Thyroid gland (tissue), 4 donors: ENCODE results near the gene PCDHGA2. TPM values are rescaled to one million over a fixed set of nuclear protein-coding genes. Genes with fewer than 3 reads are reported as not detected.
A peak's percentile ranks its signal among the peaks of the same experiment; 100 is the strongest.
"Not testable (repeated sequence)": the region's sequence is repeated elsewhere in the genome, so short reads cannot be mapped to it uniquely, and the experiment has no call there.

Experiments used
- DNase-seq, 2 donors: peaks; one replicate each; pipeline ENCODE4 v3.0.0-alpha.2; 2019
- H3K27ac ChIP-seq, 3 donors: fragments of 200-600 bp; sonication (generic); 1 replicate in 2 of 3; 2 replicates in 1 of 3; pipeline ENCODE4 v1.5.1; 2016 to 2019; ENCODE audit warnings: mild to moderate bottlenecking in 1 of 3, moderate library complexity in 1 of 3
- H3K27me3 ChIP-seq: fragments of 200-600 bp; sonication (generic); one replicate; pipeline ENCODE4 v1.5.1; 2019
- H3K36me3 ChIP-seq, 2 donors: fragments of 200-600 bp; sonication (generic); one replicate each; pipeline ENCODE4 v1.5.1; 2016 to 2019
- H3K4me1 ChIP-seq, 2 donors: fragments of 200-600 bp; sonication (generic); one replicate each; pipeline ENCODE4 v1.5.1; 2017 to 2019
- H3K4me3 ChIP-seq, 3 donors: fragments of 200-600 bp; sonication (generic); replicated peaks in 1 of 3; 1 replicate in 2 of 3; 2 replicates in 1 of 3; pipeline ENCODE4 v1.5.1; 2016; ENCODE audit warnings: mild to moderate bottlenecking in 1 of 3
- H3K9me3 ChIP-seq: fragments of 200-600 bp; sonication (generic); one replicate; pipeline ENCODE4 v1.5.1; 2017
- CTCF ChIP-seq, 6 experiments: fragments of 200-600 bp in 3 of 6; fragments of 450-650 bp in 3 of 6; sonication (generic) in 3 of 6; IDR thresholded peaks; one replicate each; pipeline ENCODE4 v1.5.1; 2016 to 2019; ENCODE audit warnings: antibody characterized with exemption in 6 of 6, mild to moderate bottlenecking in 2 of 6, inconsistent platforms in 1 of 6, moderate library complexity in 1 of 6
- POLR2A ChIP-seq, 2 donors: fragments of 450-650 bp; IDR thresholded peaks; one replicate each; pipeline ENCODE4 v1.6.1; 2017; ENCODE audit warnings: antibody characterized with exemption in 2 of 2, mild to moderate bottlenecking in 2 of 2, moderate library complexity in 1 of 2
- WGBS, 2 donors: methylation state at CpG; one replicate each; pipeline ENCODE4 v1.1.5; 2017; 5-methylcytosine and 5-hydroxymethylcytosine counted together
- intact Hi-C: fragments of 100-400 bp; cut with DNase I; formaldehyde crosslinking; loops from one replicate; pipeline ENCODE4 v1.15.1; 2023
- total RNA-seq, 4 donors: library from RNA; depleted of rRNA; stranded (reverse); fragments of >200 nt; gene quantifications; one replicate each; pipeline ENCODE4 v1.2.3, GENCODE V29; 2016

PCDHGA2 gene
- total RNA-seq, 4 donors from 2014 or later = 4.3 to 6.4 (median 5.6) TPM

GRCh38 chr5:141387557-141388311 is 49.2 kb downstream of the PCDHGA2 start, which contains the start of gene PCDHGB4:
PCDHGB4 (plus strand) TSS chr5:141387698; CDS start chr5:141387885, 187 bp downstream.
- peak in 4 of 6 experiments; percentile 41 to 58 (median 47) for TF ChIP-seq CTCF (IDR thresholded peaks at IDR 0.05)
- H3K36me3 ChIP-seq, H3K9me3 ChIP-seq, H3K4me3 ChIP-seq, H3K27me3 ChIP-seq, intact Hi-C loops, H3K4me1 ChIP-seq, H3K27ac ChIP-seq: not testable (repeated sequence)
- WGBS, 2 donors = 9 to 10% methylated on average over 19 to 21 of the region's 40 CpGs
- peak; percentile 51 to 54 for DNase-seq

- no peak overlapping the region for H3K4me3 ChIP-seq
- intact Hi-C loops = no loop called here
- 47 to 56% methylated on average over 10 of the region's 10 CpGs for WGBS, 2 donors
- H3K27ac ChIP-seq = no peak overlapping the region
- no peaks in the 10 kb centered on the region for H3K4me1 ChIP-seq
- H3K27me3 ChIP-seq = no peaks in the 10 kb centered on the region
- TF ChIP-seq POLR2A (IDR thresholded peaks at IDR 0.05) (no peak), CTCF (IDR thresholded peaks at IDR 0.05) (no peak)
- DNase-seq = no peak
- no peaks in the 10 kb centered on the region for H3K9me3 ChIP-seq
- no peaks in the 10 kb centered on the region for H3K36me3 ChIP-seq
Measured at GRCh38 chr5:141388661-141389060, 50.1 kb downstream of the PCDHGA2 start.

- DNase-seq = no peak
- intact Hi-C loops = no loop called here
- Histone ChIP-seq H3K27me3 (no peaks in the 10 kb centered on the region), H3K27ac (no peak overlapping the region), H3K4me1 (no peaks in the 10 kb centered on the region), H3K4me3 (no peak overlapping the region), H3K36me3 (no peaks in the 10 kb centered on the region), H3K9me3 (no peaks in the 10 kb centered on the region)
- WGBS, 2 donors = 28 to 50% methylated on average over 32 to 60 of the region's 77 CpGs
- no peak for TF ChIP-seq CTCF (IDR thresholded peaks at IDR 0.05)
- TF ChIP-seq POLR2A (IDR thresholded peaks at IDR 0.05) = no peak
Measured at GRCh38 chr5:141389153-141390042, 50.8 kb downstream of the PCDHGA2 start.

GRCh38 chr5:141392429-141393198 is 54.1 kb downstream of the PCDHGA2 start, which contains the start of gene PCDHGA8:
PCDHGA8 (plus strand) TSS chr5:141392633; CDS start chr5:141392814, 181 bp downstream.
- H3K9me3 ChIP-seq = no peaks in the 10 kb centered on the region

More at GRCh38 chr5:141392429-141393198, 54.1 kb downstream of the PCDHGA2 start, which contains the start of gene PCDHGA8:
- WGBS, 2 donors = 24 to 29% methylated on average over 38 of the region's 38 CpGs
- no peak for DNase-seq
- Histone ChIP-seq H3K4me1 (no peaks in the 10 kb centered on the region), H3K27ac (no peak within 1 kb of the TSS), H3K36me3 (no peaks in the 10 kb centered on the region), H3K4me3 (no peak within 1 kb of the TSS), H3K27me3 (no peaks in the 10 kb centered on the region)
- intact Hi-C loops = no loop called here
- no peak for TF ChIP-seq POLR2A (IDR thresholded peaks at IDR 0.05)
- TF ChIP-seq CTCF (IDR thresholded peaks at IDR 0.05) = no peak

Other genes starting within 250 kb of the PCDHGA2 start
- gene PCDHB2, start 244.1 kb upstream of the PCDHGA2 start, total RNA-seq = 1 to 10 TPM; 1.2 to 4.2 (median 3.2) TPM
- 1 to 10 TPM in 3 of 4 donors, under 1 TPM in 1; 0.81 to 3.0 (median 2.4) TPM for gene PCDHB3, start 238.3 kb upstream of the PCDHGA2 start, total RNA-seq
- 1 to 10 TPM; 2.0 to 8.7 (median 3.5) TPM for gene PCDHB4, start 216.9 kb upstream of the PCDHGA2 start, total RNA-seq
- gene PCDHB5, start 203.6 kb upstream of the PCDHGA2 start, total RNA-seq = 10 to 100 TPM in 2 of 4 donors, 1 to 10 TPM in 2; 7.1 to 21.4 (median 11.1) TPM
- 1 to 10 TPM in 2 of 4 donors, under 1 TPM in 2; 0.13 to 2.4 (median 0.71) TPM for gene PCDHB6, start 188.7 kb upstream of the PCDHGA2 start, total RNA-seq
- gene PCDHB7, start 166.1 kb upstream of the PCDHGA2 start, total RNA-seq = 1 to 10 TPM in 3 of 4 donors, under 1 TPM in 1; 0.67 to 2.8 (median 2.1) TPM
- 1 to 10 TPM in 3 of 4 donors, under 1 TPM in 1; 0.67 to 2.6 (median 1.8) TPM for gene PCDHB8, start 161.0 kb upstream of the PCDHGA2 start, total RNA-seq
- 1 to 10 TPM; 3.5 to 4.8 (median 4.1) TPM for gene PCDHB16, start 156.4 kb upstream of the PCDHGA2 start, total RNA-seq
- gene PCDHB9, start 151.6 kb upstream of the PCDHGA2 start, total RNA-seq = 1 to 10 TPM; 2.0 to 3.9 (median 3.0) TPM
- 1 to 10 TPM; 1.6 to 3.1 (median 2.4) TPM for gene PCDHB10, start 146.4 kb upstream of the PCDHGA2 start, total RNA-seq
- gene PCDHB11, start 139.1 kb upstream of the PCDHGA2 start, total RNA-seq = 1 to 10 TPM; 2.0 to 3.4 (median 2.5) TPM
- 1 to 10 TPM; 1.1 to 3.6 (median 2.4) TPM for gene PCDHB12, start 130.0 kb upstream of the PCDHGA2 start, total RNA-seq
- gene PCDHB13, start 124.8 kb upstream of the PCDHGA2 start, total RNA-seq = 1 to 10 TPM; 4.0 to 7.2 (median 5.2) TPM
- gene PCDHB14, start 115.4 kb upstream of the PCDHGA2 start, total RNA-seq = 1 to 10 TPM; 3.5 to 6.5 (median 4.0) TPM
- 1 to 10 TPM; 3.8 to 6.8 (median 5.5) TPM for gene PCDHB15, start 93.4 kb upstream of the PCDHGA2 start, total RNA-seq
- gene SLC25A2, start 34.7 kb upstream of the PCDHGA2 start, total RNA-seq = 1 to 10 TPM in 2 of 4 donors, not detected in 2; 1.6 to 4.5 TPM
- 10 to 100 TPM; 48.0 to 72.6 (median 60.9) TPM for gene TAF7, start 18.0 kb upstream of the PCDHGA2 start, total RNA-seq
- 1 to 10 TPM in 2 of 4 donors, under 1 TPM in 2; 0.40 to 1.3 (median 0.87) TPM for gene PCDHGA1, start 8.2 kb upstream of the PCDHGA2 start, total RNA-seq
- 1 to 10 TPM; 3.0 to 4.7 (median 4.1) TPM for gene PCDHGA3, start 5.1 kb downstream of the PCDHGA2 start, total RNA-seq
- 1 to 10 TPM; 3.9 to 7.5 (median 6.0) TPM for gene PCDHGB1, start 11.3 kb downstream of the PCDHGA2 start, total RNA-seq
- gene PCDHGA4, start 16.3 kb downstream of the PCDHGA2 start, total RNA-seq = 1 to 10 TPM; 3.5 to 7.7 (median 4.4) TPM
- gene PCDHGB2, start 21.2 kb downstream of the PCDHGA2 start, total RNA-seq = 1 to 10 TPM; 4.4 to 7.6 (median 6.6) TPM
- 1 to 10 TPM; 3.5 to 5.3 (median 4.2) TPM for gene PCDHGA5, start 25.4 kb downstream of the PCDHGA2 start, total RNA-seq
- 1 to 10 TPM; 5.1 to 9.2 (median 5.8) TPM for gene PCDHGB3, start 31.5 kb downstream of the PCDHGA2 start, total RNA-seq
- gene PCDHGA6, start 35.1 kb downstream of the PCDHGA2 start, total RNA-seq = 1 to 10 TPM; 5.6 to 7.3 (median 5.8) TPM
- 1 to 10 TPM; 5.1 to 9.8 (median 7.8) TPM for gene PCDHGA7, start 44.0 kb downstream of the PCDHGA2 start, total RNA-seq
- gene PCDHGB4, start 48.9 kb downstream of the PCDHGA2 start, total RNA-seq = 10 to 100 TPM; 10.4 to 12.5 (median 10.4) TPM
- gene PCDHGA8, start 53.9 kb downstream of the PCDHGA2 start, total RNA-seq = 1 to 10 TPM; 2.9 to 5.8 (median 4.7) TPM
- gene PCDHGB5, start 59.2 kb downstream of the PCDHGA2 start, total RNA-seq = 10 to 100 TPM; 17.2 to 22.6 (median 20.2) TPM
- gene PCDHGA9, start 64.0 kb downstream of the PCDHGA2 start, total RNA-seq = 10 to 100 TPM in 3 of 4 donors, 1 to 10 TPM in 1; 9.7 to 12.1 (median 11.0) TPM
- 10 to 100 TPM in 3 of 4 donors, 1 to 10 TPM in 1; 9.5 to 11.4 (median 10.9) TPM for gene PCDHGB6, start 69.3 kb downstream of the PCDHGA2 start, total RNA-seq
- 10 to 100 TPM in 1 of 4 donors, 1 to 10 TPM in 3; 8.7 to 17.1 (median 9.3) TPM for gene PCDHGA10, start 74.2 kb downstream of the PCDHGA2 start, total RNA-seq
- gene PCDHGB7, start 78.9 kb downstream of the PCDHGA2 start, total RNA-seq = 10 to 100 TPM in 3 of 4 donors, 1 to 10 TPM in 1; 9.5 to 19.7 (median 11.3) TPM
- gene PCDHGA11, start 82.3 kb downstream of the PCDHGA2 start, total RNA-seq = 1 to 10 TPM; 8.0 to 9.5 (median 8.2) TPM
- gene PCDHGA12, start 91.7 kb downstream of the PCDHGA2 start, total RNA-seq = 10 to 100 TPM in 2 of 4 donors, 1 to 10 TPM in 2; 9.4 to 13.5 (median 10.7) TPM
- gene PCDHGC3, start 137.2 kb downstream of the PCDHGA2 start, total RNA-seq = 10 to 100 TPM; 24.7 to 31.5 (median 27.6) TPM
- gene PCDHGC4, start 146.3 kb downstream of the PCDHGA2 start, total RNA-seq = 10 to 100 TPM in 1 of 4 donors, 1 to 10 TPM in 3; 2.5 to 10.7 (median 4.8) TPM
- gene PCDHGC5, start 150.3 kb downstream of the PCDHGA2 start, total RNA-seq = 1 to 10 TPM; 1.8 to 3.4 (median 2.1) TPM